Fibroblast of lung (primary cell): Measurements from ENCODE around the gene TXNDC16. TPM values are rescaled to one million over a fixed set of nuclear protein-coding genes. Genes with fewer than 3 reads are reported as not detected.

Experiments used
- DNase-seq, 2 donors: peaks; one replicate each; pipeline versions ENCODE4 v3.0.0 to v3.0.0-alpha.2; 2010; ENCODE audit warnings: low read depth in 2 of 2
- H2AFZ ChIP-seq: 2 replicates; pipeline ENCODE4 v1.5.1; 2012; ENCODE audit warnings: low read length, control low read depth, inconsistent platforms
- H3K27ac ChIP-seq: 2 replicates; pipeline ENCODE4 v1.5.1; 2011; ENCODE audit warnings: low read length, control low read depth; ENCODE audit not compliant: insufficient read depth
- H3K27me3 ChIP-seq: 2 replicates; pipeline ENCODE4 v1.5.1; 2011; ENCODE audit warnings: mild to moderate bottlenecking, low read length; ENCODE audit not compliant: control insufficient read depth, insufficient read depth
- H3K36me3 ChIP-seq: 2 replicates; pipeline ENCODE4 v1.5.1; 2011; ENCODE audit warnings: low read length; ENCODE audit not compliant: control insufficient read depth, insufficient read depth
- H3K4me1 ChIP-seq: 2 replicates; pipeline ENCODE4 v1.5.1; 2011; ENCODE audit warnings: low read length; ENCODE audit not compliant: control insufficient read depth, insufficient read depth; ENCODE audit errors: extremely low read depth
- H3K4me2 ChIP-seq: 2 replicates; pipeline ENCODE4 v1.5.1; 2011; ENCODE audit warnings: low read length, control low read depth; ENCODE audit not compliant: insufficient read depth; ENCODE audit errors: extremely low read depth
- H3K4me3 ChIP-seq, 4 experiments: fragments of 200-600 bp in 1 of 4; sonication (generic) in 1 of 4; replicated peaks in 1 of 4; 2 replicates each; pipeline ENCODE4 v1.5.1; 2011 to 2016; ENCODE audit warnings: low read length in 4 of 4, low read depth in 3 of 4, mild to moderate bottlenecking in 3 of 4, control low read depth in 2 of 4, inconsistent platforms in 1 of 4, mixed read lengths in 1 of 4; ENCODE audit not compliant: insufficient read depth in 1 of 4; ENCODE audit errors: control extremely low read depth in 1 of 4
- H3K79me2 ChIP-seq: 2 replicates; pipeline ENCODE4 v1.5.1; 2012; ENCODE audit warnings: mild to moderate bottlenecking, low read length, inconsistent platforms; ENCODE audit not compliant: control insufficient read depth, insufficient read depth
- H3K9ac ChIP-seq: 2 replicates; pipeline ENCODE4 v1.5.1; 2011; ENCODE audit warnings: mild to moderate bottlenecking, low read length, control low read depth; ENCODE audit not compliant: insufficient read depth
- H3K9me3 ChIP-seq: 2 replicates; pipeline ENCODE4 v1.5.1; 2012; ENCODE audit warnings: low read depth, low read length; ENCODE audit not compliant: control insufficient read depth, insufficient read depth
- H4K20me1 ChIP-seq: 2 replicates; pipeline ENCODE4 v1.5.1; 2011; ENCODE audit warnings: low read length; ENCODE audit not compliant: control insufficient read depth, insufficient read depth; ENCODE audit errors: extremely low read depth
- EZH2 ChIP-seq: IDR thresholded peaks from 2 replicates; pipeline ENCODE4 v1.5.1; 2012; ENCODE audit warnings: low read length, control low read depth, mild to moderate bottlenecking; ENCODE audit errors: missing control alignments
- polyA plus RNA-seq, 2 donors: library from polyadenylated mRNA; depleted of rRNA in 1 of 2; stranded (reverse) in 1 of 2; unstranded in 1 of 2; fragments of >200 nt; gene quantifications; 2 replicates each; pipeline ENCODE4 v1.2.1, GENCODE V29; 2011 to 2012; ENCODE audit warnings: missing spikeins in 1 of 2
- total RNA-seq: library from RNA; depleted of rRNA; stranded (reverse); fragments of >200 nt; gene quantifications from 2 replicates; pipeline ENCODE4 v1.2.1, GENCODE V29; 2014
- TF ChIP-seq, protein P1 (sequence below), 2 donors: IDR thresholded peaks in 1 of 2; conservative IDR thresholded peaks in 1 of 2; 1 replicate in 1 of 2; 2 replicates in 1 of 2; pipeline ENCODE4 v1.5.1; 2011 to 2012; ENCODE audit warnings: low read length in 2 of 2, control low read depth in 1 of 2, inconsistent platforms in 1 of 2, low read depth in 1 of 2, mild to moderate bottlenecking in 1 of 2

TXNDC16 gene
- total and polyA plus RNA-seq, 2 donors (not counting 1 experiment from before 2014, with no cell fraction given): 3.0 to 6.6 TPM

DNA sequence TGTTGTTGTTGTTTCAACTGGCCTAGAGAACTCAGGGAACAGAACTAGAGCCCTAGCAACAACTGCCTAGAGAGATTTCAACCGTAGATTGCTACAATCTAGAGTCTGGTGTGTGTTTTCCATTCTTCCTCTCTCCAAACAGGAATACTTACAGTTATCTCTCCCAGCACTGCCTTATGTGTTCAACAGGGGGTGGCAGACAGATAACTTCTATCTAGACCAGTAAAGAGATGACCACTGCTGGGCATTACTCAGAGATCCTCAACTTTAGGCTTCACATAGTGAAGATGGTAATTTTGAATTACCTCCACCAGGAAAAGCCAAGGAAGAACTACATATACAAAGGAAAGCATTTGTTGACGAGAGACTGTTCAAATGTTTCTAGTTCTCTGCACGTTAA, 4.8 kb downstream of the TXNDC16 start:
- Histone ChIP-seq H3K36me3 (no peaks in the 10 kb centered on the region), H4K20me1 (no peaks in the 10 kb centered on the region), H3K9me3 (no peaks in the 10 kb centered on the region), H3K4me3 (no peak overlapping the region), H3K27me3 (no peaks in the 10 kb centered on the region), H3K9ac (no peak overlapping the region), H3K4me2 (no peak overlapping the region), H3K4me1 (no peaks in the 10 kb centered on the region), H2AFZ (no peak overlapping the region), H3K27ac (no peak overlapping the region), H3K79me2 (no peaks in the 10 kb centered on the region)
- DNase-seq: no peak
- no peak for TF ChIP-seq EZH2
- TF ChIP-seq, protein P1, sequence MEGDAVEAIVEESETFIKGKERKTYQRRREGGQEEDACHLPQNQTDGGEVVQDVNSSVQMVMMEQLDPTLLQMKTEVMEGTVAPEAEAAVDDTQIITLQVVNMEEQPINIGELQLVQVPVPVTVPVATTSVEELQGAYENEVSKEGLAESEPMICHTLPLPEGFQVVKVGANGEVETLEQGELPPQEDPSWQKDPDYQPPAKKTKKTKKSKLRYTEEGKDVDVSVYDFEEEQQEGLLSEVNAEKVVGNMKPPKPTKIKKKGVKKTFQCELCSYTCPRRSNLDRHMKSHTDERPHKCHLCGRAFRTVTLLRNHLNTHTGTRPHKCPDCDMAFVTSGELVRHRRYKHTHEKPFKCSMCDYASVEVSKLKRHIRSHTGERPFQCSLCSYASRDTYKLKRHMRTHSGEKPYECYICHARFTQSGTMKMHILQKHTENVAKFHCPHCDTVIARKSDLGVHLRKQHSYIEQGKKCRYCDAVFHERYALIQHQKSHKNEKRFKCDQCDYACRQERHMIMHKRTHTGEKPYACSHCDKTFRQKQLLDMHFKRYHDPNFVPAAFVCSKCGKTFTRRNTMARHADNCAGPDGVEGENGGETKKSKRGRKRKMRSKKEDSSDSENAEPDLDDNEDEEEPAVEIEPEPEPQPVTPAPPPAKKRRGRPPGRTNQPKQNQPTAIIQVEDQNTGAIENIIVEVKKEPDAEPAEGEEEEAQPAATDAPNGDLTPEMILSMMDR (conservative IDR thresholded peaks at IDR 0.05 in 1 of 2, IDR thresholded peaks at IDR 0.05 in 1 of 2; ENCODE audit: low read depth in 1 of 2, low read length in 2 of 2): no peak

DNA sequence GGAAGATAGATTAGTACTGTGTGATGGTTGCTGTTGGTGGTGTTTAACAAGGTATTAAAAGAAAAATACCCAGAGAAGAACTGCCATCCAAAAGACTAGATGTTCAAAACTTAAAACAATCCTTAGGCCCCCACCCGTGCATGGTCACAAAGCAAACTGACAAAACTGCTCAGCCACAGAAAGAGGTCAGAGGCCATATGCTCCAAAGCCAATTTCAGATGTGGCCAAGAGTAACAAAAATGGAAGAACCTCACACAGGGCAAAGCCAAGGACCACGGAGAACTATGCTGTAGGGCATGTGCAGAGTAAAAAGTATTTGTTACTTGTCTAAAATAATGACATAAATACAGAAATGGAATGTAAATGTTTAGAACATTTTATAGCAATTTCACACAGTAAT, 5.3 kb downstream of the TXNDC16 start:
- peak in 1 of 2 donors; percentile 9 for DNase-seq
- Histone ChIP-seq H3K9ac (no peak overlapping the region), H3K36me3 (no peaks in the 10 kb centered on the region), H3K27ac (no peak overlapping the region), H3K79me2 (no peaks in the 10 kb centered on the region), H4K20me1 (no peaks in the 10 kb centered on the region), H2AFZ (no peak overlapping the region), H3K9me3 (no peaks in the 10 kb centered on the region), H3K4me3 (no peak overlapping the region), H3K4me1 (no peaks in the 10 kb centered on the region), H3K27me3 (no peaks in the 10 kb centered on the region), H3K4me2 (no peak overlapping the region)
- TF ChIP-seq EZH2: no peak
- TF ChIP-seq, protein P1 (conservative IDR thresholded peaks at IDR 0.05 in 1 of 2, IDR thresholded peaks at IDR 0.05 in 1 of 2; ENCODE audit: low read depth in 1 of 2, low read length in 2 of 2): no peak

DNA sequence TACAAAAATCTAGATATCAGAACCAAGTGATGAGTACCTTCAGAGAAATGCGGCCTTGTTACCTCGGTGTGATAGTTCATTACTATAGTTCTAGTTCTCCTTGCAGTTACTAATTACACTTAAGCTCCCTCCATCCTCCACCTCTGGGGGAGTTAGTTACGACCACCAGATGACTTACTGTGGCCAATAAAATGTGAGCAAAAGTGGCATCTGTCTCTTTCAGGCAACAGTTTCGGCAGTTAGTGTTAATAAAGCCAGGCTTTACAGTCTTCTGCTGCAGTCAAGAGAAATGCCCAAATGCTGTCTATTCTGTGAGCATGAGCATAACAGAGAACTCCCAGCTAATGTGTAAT, 6.0 kb downstream of the TXNDC16 start:
- Histone ChIP-seq H3K36me3 (no peaks in the 10 kb centered on the region), H2AFZ (no peak overlapping the region), H3K4me3 (no peak overlapping the region), H3K4me2 (no peak overlapping the region), H3K27me3 (no peaks in the 10 kb centered on the region), H3K9ac (no peak overlapping the region), H4K20me1 (no peaks in the 10 kb centered on the region), H3K4me1 (no peaks in the 10 kb centered on the region), H3K27ac (no peak overlapping the region), H3K79me2 (no peaks in the 10 kb centered on the region), H3K9me3 (no peaks in the 10 kb centered on the region)
- DNase-seq: no peak
- TF ChIP-seq EZH2: no peak
- TF ChIP-seq, protein P1 (conservative IDR thresholded peaks at IDR 0.05 in 1 of 2, IDR thresholded peaks at IDR 0.05 in 1 of 2; ENCODE audit: low read depth in 1 of 2, low read length in 2 of 2): no peak
